Chondrocyte (in vitro differentiated cells): ENCODE data around the gene FAM89A. TPM values are rescaled to one million over a fixed set of nuclear protein-coding genes. Genes with fewer than 3 reads are reported as not detected.
A peak's percentile ranks its signal among the peaks of the same experiment; 100 is the strongest.

Experiments used
- DNase-seq: peaks from one replicate; pipeline ENCODE4 v3.0.0; 2021; ENCODE audit warnings: mixed read lengths, low spot score
- H3K27ac Mint-ChIP-seq: one replicate; pipeline ENCODE4 v1.8.0; 2021; ENCODE audit warnings: mild to moderate bottlenecking, moderate library complexity, mixed read lengths; ENCODE audit not compliant: unreplicated experiment
- H3K27me3 Mint-ChIP-seq: 2 replicates; pipeline ENCODE4 v1.8.0; 2021; ENCODE audit warnings: low read depth, mixed read lengths
- H3K36me3 Mint-ChIP-seq: 2 replicates; pipeline ENCODE4 v1.8.0; 2021; ENCODE audit warnings: low read depth, mixed read lengths
- H3K4me1 Mint-ChIP-seq: 2 replicates; pipeline ENCODE4 v1.8.0; 2021; ENCODE audit warnings: low read depth, mild to moderate bottlenecking, mixed read lengths
- H3K4me3 Mint-ChIP-seq: one replicate; pipeline ENCODE4 v1.8.0; 2021; ENCODE audit warnings: mild to moderate bottlenecking, moderate library complexity, mixed read lengths; ENCODE audit not compliant: unreplicated experiment
- H3K9me3 Mint-ChIP-seq: 2 replicates; pipeline ENCODE4 v1.8.0; 2021; ENCODE audit warnings: low read depth, mixed read lengths
- CTCF ChIP-seq: fragments of 200-600 bp; sonication (generic); IDR thresholded peaks from 2 replicates; pipeline ENCODE4 v1.5.0; 2021; ENCODE audit warnings: antibody characterized with exemption, mild to moderate bottlenecking, moderate library complexity
- total RNA-seq: library from RNA; stranded (reverse); gene quantifications from 3 replicates; pipeline ENCODE4 v1.2.1, GENCODE V29; 2021

The FAM89A gene
- total RNA-seq, 1 donor from 2014 or later: 19.7 TPM

DNA sequence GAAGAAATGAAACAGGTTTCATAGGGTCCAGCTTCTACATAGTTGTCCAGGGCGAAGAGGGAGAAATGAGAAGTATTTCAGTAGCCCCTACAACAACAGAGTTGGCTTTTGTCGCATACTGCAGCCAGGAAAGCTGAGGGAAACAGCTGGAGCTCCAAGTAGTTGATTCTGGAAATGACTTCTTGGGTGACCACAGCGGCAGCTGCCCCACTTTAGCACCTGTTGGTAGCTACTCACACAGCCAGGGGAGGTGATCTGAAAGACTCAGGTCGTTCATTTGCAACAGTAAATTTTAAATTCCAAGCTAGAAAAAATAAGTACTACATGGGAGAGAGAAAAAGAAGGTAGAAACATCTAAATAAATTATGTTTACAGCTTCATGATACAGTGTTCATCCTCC is 63.7 kb downstream of the FAM89A start:
- no peak for TF ChIP-seq CTCF
- Mint-ChIP-seq H3K27ac (no peak overlapping the region), H3K9me3 (no peaks in the 10 kb centered on the region), H3K4me1 (peaks cover 46% of the 10 kb centered on the region), H3K27me3 (no peaks in the 10 kb centered on the region), H3K4me3 (peak overlapping the region; percentile 21), H3K36me3 (peaks cover 2% of the 10 kb centered on the region)
- no peak for DNase-seq

DNA sequence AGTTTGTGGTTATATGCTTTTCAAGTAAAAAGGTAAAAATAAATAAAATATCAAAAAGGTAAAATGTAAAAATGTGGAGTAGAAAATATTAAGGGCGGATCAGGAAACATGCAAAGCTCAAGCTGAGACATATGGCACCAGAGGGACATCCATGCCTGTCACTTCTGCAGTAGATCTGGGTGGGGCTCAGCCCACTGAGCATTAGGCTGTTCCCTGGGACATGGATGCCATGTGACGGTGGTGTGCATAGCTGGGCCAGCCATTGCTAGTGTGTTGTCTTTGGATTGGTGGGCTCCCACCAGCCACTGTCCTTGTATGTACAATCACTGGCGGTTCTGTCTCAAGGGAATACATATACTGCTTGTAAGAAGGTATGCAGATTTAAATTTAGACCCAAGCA is 64.4 kb downstream of the FAM89A start:
- H3K27ac Mint-ChIP-seq: no peak overlapping the region
- peaks cover 2% of the 10 kb centered on the region for H3K36me3 Mint-ChIP-seq
- H3K27me3 Mint-ChIP-seq: no peaks in the 10 kb centered on the region
- peaks cover 46% of the 10 kb centered on the region for H3K4me1 Mint-ChIP-seq
- DNase-seq: no peak
- no peak for TF ChIP-seq CTCF
- H3K9me3 Mint-ChIP-seq: no peaks in the 10 kb centered on the region
- H3K4me3 Mint-ChIP-seq: no peak overlapping the region

GRCh38 chr1:230972855-230973271 is 67.2 kb downstream of the FAM89A start:
- no peaks in the 10 kb centered on the region for H3K27me3 Mint-ChIP-seq
- DNase-seq: no peak
- TF ChIP-seq CTCF: no peak
- no peak overlapping the region for H3K4me3 Mint-ChIP-seq
- peaks cover 4% of the 10 kb centered on the region for H3K36me3 Mint-ChIP-seq
- H3K4me1 Mint-ChIP-seq: peaks cover 30% of the 10 kb centered on the region
- H3K9me3 Mint-ChIP-seq: no peaks in the 10 kb centered on the region
- H3K27ac Mint-ChIP-seq: peak overlapping the region; percentile 2

DNA sequence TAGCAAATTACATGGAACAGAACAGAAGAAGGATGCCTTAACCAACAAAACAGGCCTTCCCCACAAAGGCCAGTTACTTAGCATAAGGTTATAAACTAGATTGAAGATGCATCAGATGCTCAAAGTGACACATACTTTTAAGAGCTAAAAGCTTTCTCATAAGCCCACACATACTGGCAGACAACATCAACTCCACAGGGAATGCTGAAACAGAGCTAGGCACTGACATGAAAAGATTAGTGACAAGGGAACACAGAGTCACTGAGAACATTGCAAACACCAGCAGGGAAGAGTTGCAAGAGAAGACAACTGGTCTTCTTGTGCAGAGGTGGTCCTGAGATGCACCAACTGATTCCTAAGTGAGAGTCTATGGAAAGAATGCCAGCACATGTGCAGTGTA is 68.3 kb downstream of the FAM89A start:
- Mint-ChIP-seq H3K4me3 (no peak overlapping the region), H3K27ac (no peak overlapping the region), H3K36me3 (peaks cover 4% of the 10 kb centered on the region), H3K4me1 (peaks cover 21% of the 10 kb centered on the region), H3K9me3 (no peaks in the 10 kb centered on the region), H3K27me3 (no peaks in the 10 kb centered on the region)
- no peak for TF ChIP-seq CTCF
- no peak for DNase-seq

GRCh38 chr1:230970432-230970831 is 69.6 kb downstream of the FAM89A start:
- DNase-seq: no peak
- Mint-ChIP-seq H3K9me3 (no peaks in the 10 kb centered on the region), H3K36me3 (peaks cover 2% of the 10 kb centered on the region), H3K27me3 (no peaks in the 10 kb centered on the region), H3K4me1 (peaks cover 21% of the 10 kb centered on the region), H3K4me3 (no peak overlapping the region), H3K27ac (no peak overlapping the region)
- TF ChIP-seq CTCF: no peak

Other genes with a start within 250 kb of the FAM89A start
- 474 to 505 TPM (median 492 TPM) in 3 replicates for gene C1orf198, start 171.7 kb downstream of the FAM89A start, total RNA-seq
- gene TTC13, start 61.4 kb downstream of the FAM89A start, total RNA-seq: 24.9 to 36.5 TPM (median 27.1 TPM) in 3 replicates
- 14.0 to 20.4 TPM (median 15.5 TPM) in 3 replicates for gene ARV1, start 61.2 kb downstream of the FAM89A start, total RNA-seq
- 1.2 to 2.9 TPM (median 1.6 TPM) in 3 replicates for gene TRIM67, start 121.8 kb upstream of the FAM89A start, total RNA-seq
- gene GNPAT, start 201.0 kb upstream of the FAM89A start, total RNA-seq: 37.6 to 43.2 TPM (median 37.9 TPM) in 3 replicates